GM12878 (cell line): ENCODE data around the gene PCNX4. TPM values are rescaled to one million over a fixed set of nuclear protein-coding genes. Genes with fewer than 3 reads are reported as not detected.

Experiments
- ASH2L ChIP-seq: fragments of 300-600, 200-600 bp; sonication (generic); IDR thresholded peaks from 2 replicates; pipeline ENCODE4 v1.6.1; 2017; ENCODE audit warnings: low read depth, mild to moderate bottlenecking, borderline replicate concordance
- BCL11A ChIP-seq: IDR thresholded peaks from 2 replicates; pipeline ENCODE4 v1.6.1; 2011; ENCODE audit warnings: low read depth, low read length
- BMI1 ChIP-seq: fragments of 450-650 bp; IDR thresholded peaks from 2 replicates; pipeline ENCODE4 v1.6.1; 2016; ENCODE audit warnings: mild to moderate bottlenecking, moderate library complexity, borderline replicate concordance
- CBFB ChIP-seq: IDR thresholded peaks from 2 replicates; pipeline ENCODE4 v1.6.1; 2016; ENCODE audit warnings: antibody characterized with exemption, low read depth
- EGR1 ChIP-seq, 2 experiments: IDR thresholded peaks; 1 replicate in 1 of 2; 2 replicates in 1 of 2; pipeline ENCODE4 v1.6.1; 2011 to 2012; ENCODE audit warnings: low read depth in 2 of 2, low read length in 2 of 2, borderline replicate concordance in 1 of 2, mild to moderate bottlenecking in 1 of 2, moderate library complexity in 1 of 2
- ESRRA ChIP-seq: IDR thresholded peaks from 2 replicates; pipeline ENCODE4 v1.6.1; 2012; ENCODE audit warnings: mild to moderate bottlenecking, low read length, improper control_type of control experiment
- KDM1A ChIP-seq: fragments of 200-600 bp; sonication (generic); IDR thresholded peaks from 2 replicates; pipeline ENCODE4 v1.6.1; 2016; ENCODE audit warnings: borderline replicate concordance
- MEF2A ChIP-seq: IDR thresholded peaks from 2 replicates; pipeline ENCODE4 v1.6.1; 2011; ENCODE audit warnings: low read depth, mild to moderate bottlenecking, low read length, moderate library complexity; ENCODE audit not compliant: insufficient read depth
- MTA3 ChIP-seq: IDR thresholded peaks from 2 replicates; pipeline ENCODE4 v1.6.1; 2012; ENCODE audit warnings: low read length, inconsistent platforms, borderline replicate concordance
- NFYB ChIP-seq: IDR thresholded peaks from 2 replicates; pipeline ENCODE4 v1.6.1; 2011; ENCODE audit warnings: low read depth, mild to moderate bottlenecking, low read length, improper control_type of control experiment, moderate library complexity; ENCODE audit not compliant: insufficient read depth
- NRF1 ChIP-seq: conservative IDR thresholded peaks from 2 replicates; pipeline ENCODE4 v1.6.1; 2011; ENCODE audit warnings: mild to moderate bottlenecking, low read depth, low read length, improper control_type of control experiment
- PRDM15 ChIP-seq: fragments of 450-650 bp; formaldehyde crosslinking; IDR thresholded peaks from 2 replicates; pipeline ENCODE4 v1.4.0; 2020; ENCODE audit warnings: mild to moderate bottlenecking, moderate library complexity
- RB1 ChIP-seq: fragments of 450-650 bp; formaldehyde crosslinking; IDR thresholded peaks from 2 replicates; pipeline ENCODE4 v1.6.1; 2017; ENCODE audit warnings: mild to moderate bottlenecking, borderline replicate concordance
- RBBP5 ChIP-seq: fragments of 200-600 bp; sonication (generic); conservative IDR thresholded peaks from 2 replicates; pipeline ENCODE4 v1.6.1; 2016
- RELA ChIP-seq: fragments of 450-650 bp; IDR thresholded peaks from 2 replicates; pipeline ENCODE4 v1.8.0; 2014; ENCODE audit warnings: borderline replicate concordance; ENCODE audit not compliant: partially characterized antibody
- SRF ChIP-seq, 2 experiments: IDR thresholded peaks; 2 replicates each; pipeline ENCODE4 v1.6.1; 2011; ENCODE audit warnings: low read depth in 2 of 2, low read length in 2 of 2, mild to moderate bottlenecking in 1 of 2, moderate library complexity in 1 of 2
- USF2 ChIP-seq: IDR thresholded peaks from 2 replicates; pipeline ENCODE4 v1.6.1; 2011; ENCODE audit warnings: low read depth, low read length, improper control_type of control experiment, borderline replicate concordance
- ZNF207 ChIP-seq: fragments of 450-650 bp; IDR thresholded peaks from 2 replicates; pipeline ENCODE4 v1.6.1; 2014; ENCODE audit warnings: antibody characterized with exemption, mild to moderate bottlenecking, borderline replicate concordance
- polyA plus RNA-seq, 11 experiments: library from polyadenylated mRNA; depleted of rRNA in 4 of 11; unstranded in 6 of 11; stranded (reverse) in 5 of 11; fragments of >200 nt; fragmentation: Nextera tagmentation in 4 of 11; fragmentation: Illumina TruSeq in 1 of 11; extraction: Ambion mirVana in 4 of 11; extraction: Trizol in 1 of 11; gene quantifications; 1 replicate in 1 of 11; 2 replicates in 10 of 11; pipeline versions ENCODE4 v1.2.1 to v1.2.3, GENCODE V29; 2011 to 2016; ENCODE audit warnings: inconsistent platforms in 2 of 11, missing spikeins in 2 of 11, low read depth in 1 of 11
- total RNA-seq, 4 experiments: library from RNA; depleted of rRNA in 3 of 4; stranded (reverse); fragments of >200 nt in 3 of 4; fragmentation: Illumina TruSeq in 1 of 4; extraction: Trizol in 1 of 4; gene quantifications; 2 replicates each; pipeline versions ENCODE4 v1.2.1 to v1.2.3, GENCODE V29; 2013 to 2021
- TF ChIP-seq, protein P1 (sequence below): fragments of 450-650 bp; IDR thresholded peaks from 2 replicates; pipeline ENCODE4 v1.6.1; 2017; ENCODE audit warnings: mild to moderate bottlenecking, low read depth, inconsistent platforms; ENCODE audit not compliant: poor library complexity, severe bottlenecking
- TF ChIP-seq, protein P2 (sequence below): fragments of 450-650 bp; IDR thresholded peaks from 2 replicates; pipeline ENCODE4 v1.6.1; 2014; ENCODE audit warnings: mild to moderate bottlenecking
- TF ChIP-seq, protein P3 (sequence below): IDR thresholded peaks from 2 replicates; pipeline ENCODE4 v1.6.1; 2012; ENCODE audit warnings: low read depth, low read length, improper control_type of control experiment

Gene PCNX4
- total and polyA plus RNA-seq, 10 of the 15 experiments (the other 5 are each of a cell fraction or from before 2014, with no cell fraction given): 13.8 to 56.6 (median 39.4) TPM

- TF ChIP-seq USF2 (no peak), CBFB (no peak; the same call in 1 of the 2 replicates), ASH2L (no peak), RELA (no peak), MEF2A (0 out of 2 replicates have a peak, but pooled peaks have one; percentile 40), RB1 (peak; percentile 54; the same call in 1 of the 2 replicates), ESRRA (no peak), NFYB (no peak), PRDM15 (CRISPR knock-in tag) (no peak), BMI1 (no peak), KDM1A (no peak), EGR1 (IDR thresholded peaks at IDR 0.05; ENCODE audit: borderline replicate concordance in 1 of 2, low read depth in 2 of 2, low read length in 2 of 2) (no peak), RBBP5 (no peak), NRF1 (no peak), ZNF207 (no peak), MTA3 (peak; percentile 53; the same call in 1 of the 2 replicates), BCL11A (peak; percentile 61; the same call in 1 of the 2 replicates), SRF (IDR thresholded peaks at IDR 0.05; ENCODE audit: low read depth in 2 of 2, low read length in 2 of 2) (no peak)
- TF ChIP-seq, protein P1, sequence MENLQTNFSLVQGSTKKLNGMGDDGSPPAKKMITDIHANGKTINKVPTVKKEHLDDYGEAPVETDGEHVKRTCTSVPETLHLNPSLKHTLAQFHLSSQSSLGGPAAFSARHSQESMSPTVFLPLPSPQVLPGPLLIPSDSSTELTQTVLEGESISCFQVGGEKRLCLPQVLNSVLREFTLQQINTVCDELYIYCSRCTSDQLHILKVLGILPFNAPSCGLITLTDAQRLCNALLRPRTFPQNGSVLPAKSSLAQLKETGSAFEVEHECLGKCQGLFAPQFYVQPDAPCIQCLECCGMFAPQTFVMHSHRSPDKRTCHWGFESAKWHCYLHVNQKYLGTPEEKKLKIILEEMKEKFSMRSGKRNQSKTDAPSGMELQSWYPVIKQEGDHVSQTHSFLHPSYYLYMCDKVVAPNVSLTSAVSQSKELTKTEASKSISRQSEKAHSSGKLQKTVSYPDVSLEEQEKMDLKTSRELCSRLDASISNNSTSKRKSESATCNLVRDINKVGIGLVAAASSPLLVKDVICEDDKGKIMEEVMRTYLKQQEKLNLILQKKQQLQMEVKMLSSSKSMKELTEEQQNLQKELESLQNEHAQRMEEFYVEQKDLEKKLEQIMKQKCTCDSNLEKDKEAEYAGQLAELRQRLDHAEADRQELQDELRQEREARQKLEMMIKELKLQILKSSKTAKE: peak; percentile 92
- TF ChIP-seq, protein P2, sequence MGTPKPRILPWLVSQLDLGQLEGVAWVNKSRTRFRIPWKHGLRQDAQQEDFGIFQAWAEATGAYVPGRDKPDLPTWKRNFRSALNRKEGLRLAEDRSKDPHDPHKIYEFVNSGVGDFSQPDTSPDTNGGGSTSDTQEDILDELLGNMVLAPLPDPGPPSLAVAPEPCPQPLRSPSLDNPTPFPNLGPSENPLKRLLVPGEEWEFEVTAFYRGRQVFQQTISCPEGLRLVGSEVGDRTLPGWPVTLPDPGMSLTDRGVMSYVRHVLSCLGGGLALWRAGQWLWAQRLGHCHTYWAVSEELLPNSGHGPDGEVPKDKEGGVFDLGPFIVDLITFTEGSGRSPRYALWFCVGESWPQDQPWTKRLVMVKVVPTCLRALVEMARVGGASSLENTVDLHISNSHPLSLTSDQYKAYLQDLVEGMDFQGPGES: no peak
- TF ChIP-seq, protein P3, sequence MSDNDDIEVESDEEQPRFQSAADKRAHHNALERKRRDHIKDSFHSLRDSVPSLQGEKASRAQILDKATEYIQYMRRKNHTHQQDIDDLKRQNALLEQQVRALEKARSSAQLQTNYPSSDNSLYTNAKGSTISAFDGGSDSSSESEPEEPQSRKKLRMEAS: no peak
Measured at GRCh38 chr14:60212503-60213371, 121.0 kb downstream of the PCNX4 start (continued).
